Kidney glomerular epithelial cell (primary cell): ENCODE data around the gene ANTXR2.

ENCODE experiments used
- DNase-seq: peaks from one replicate; lab custom pipeline; 2025; lab: John Stamatoyannopoulos, UW

ANTXR2 gene

DNA sequence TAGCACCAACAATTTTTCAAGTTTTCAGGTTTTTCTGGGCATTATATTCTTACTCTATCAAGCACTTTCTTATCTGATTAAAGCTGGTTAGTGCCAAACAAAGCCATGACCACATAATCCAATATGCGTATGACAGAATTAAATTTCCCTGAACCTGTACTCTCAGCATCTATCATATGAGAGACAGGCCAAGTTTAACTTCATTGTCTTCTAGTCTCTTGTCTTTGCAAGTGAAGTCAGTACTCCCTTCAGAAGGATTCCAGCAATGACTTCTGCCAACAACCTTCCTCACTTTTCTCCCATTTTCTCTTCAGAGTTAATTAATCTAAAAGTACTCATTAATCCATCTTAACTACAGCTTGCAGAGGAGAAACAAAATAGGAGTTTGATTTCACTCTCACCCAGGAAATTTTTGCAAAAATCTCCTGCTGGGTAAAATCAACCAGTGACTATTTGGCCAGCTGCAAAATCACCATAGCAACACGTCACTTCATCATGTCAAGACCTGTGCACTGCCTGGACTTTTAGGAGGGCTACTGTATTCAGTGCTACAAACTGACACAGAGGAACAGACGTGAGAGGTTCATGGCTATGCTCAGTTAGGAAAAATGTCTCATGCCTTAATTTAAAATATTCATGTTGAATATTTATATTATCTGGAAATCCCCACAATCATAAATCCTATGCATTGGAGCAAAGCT is 208.4 kb downstream of the ANTXR2 start:
- no peak for DNase-seq

DNA sequence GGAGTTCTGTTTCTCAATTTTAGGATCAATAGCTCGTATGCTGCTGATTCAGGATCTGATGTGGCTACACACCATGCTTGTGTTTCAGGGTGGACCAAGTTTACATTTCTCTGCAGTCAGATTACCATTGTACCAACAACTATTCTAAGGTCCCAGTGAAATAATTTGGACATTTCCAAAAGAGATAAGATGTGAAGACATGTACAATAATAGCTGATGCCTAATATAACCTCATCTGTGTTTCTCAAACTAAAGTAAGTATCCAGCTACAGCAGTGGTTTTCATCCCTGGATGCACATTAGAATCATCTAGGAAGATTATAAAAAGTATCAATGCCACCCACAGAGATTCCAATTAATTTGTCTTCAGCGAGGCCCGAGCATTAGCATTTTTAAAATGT is 209.7 kb downstream of the ANTXR2 start:
- DNase-seq: no peak

DNA sequence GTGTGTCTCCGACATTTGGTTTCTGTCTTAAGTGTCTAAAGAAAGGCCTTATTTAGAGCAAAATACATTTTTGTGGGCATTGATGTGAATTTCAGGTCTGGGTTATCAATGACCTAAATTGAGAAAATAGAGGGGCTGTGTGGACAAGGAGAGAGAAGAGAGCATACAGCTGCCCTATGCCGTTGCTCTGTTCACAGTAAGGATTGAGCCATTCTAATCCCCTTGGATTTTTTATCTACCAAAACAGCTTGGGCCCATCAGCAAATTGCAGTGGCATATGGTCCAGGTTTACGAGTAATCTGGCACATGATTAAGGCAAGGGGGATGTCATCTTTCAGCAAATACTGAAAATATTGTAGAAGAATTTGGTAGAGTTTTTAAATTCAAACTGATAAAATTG is 210.2 kb downstream of the ANTXR2 start:
- DNase-seq: no peak

DNA sequence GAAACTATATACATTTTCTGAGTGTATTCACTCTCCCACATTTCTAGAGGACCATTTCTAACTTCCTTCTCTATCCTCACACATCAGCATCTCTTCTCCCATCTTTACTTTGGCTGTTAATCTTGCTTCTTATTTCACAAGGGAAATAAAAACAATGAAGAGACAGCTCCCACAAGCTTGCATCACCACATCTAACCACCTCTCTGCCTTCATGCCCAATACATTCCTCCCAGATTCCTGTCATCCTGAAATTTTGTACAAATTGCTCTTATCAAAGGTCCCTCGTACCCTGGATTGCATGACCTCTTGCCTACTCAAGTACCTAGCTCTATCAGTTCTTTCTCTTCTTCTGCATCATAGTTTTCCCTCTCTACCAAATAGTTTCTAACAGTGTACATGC is 215.2 kb downstream of the ANTXR2 start:
- DNase-seq: peak; percentile 1

DNA sequence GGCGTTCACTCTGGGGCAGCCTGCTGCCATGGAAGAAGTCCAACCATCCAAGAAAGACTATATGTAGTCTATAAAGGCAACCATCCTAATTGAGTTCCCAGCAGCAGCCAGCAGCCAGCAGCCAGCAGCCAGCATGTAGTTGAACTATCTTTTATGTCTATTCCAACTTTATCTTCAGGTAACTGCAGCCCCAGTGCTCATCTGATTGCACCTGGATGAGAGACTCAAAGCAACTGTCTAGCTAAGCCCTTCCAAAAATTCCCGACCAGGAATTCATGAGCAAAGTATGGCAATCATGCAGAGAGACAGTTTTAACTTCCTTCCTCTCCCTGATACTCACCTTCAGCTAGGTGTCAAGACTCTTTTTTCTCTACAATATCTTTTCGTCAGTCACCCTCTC is 216.8 kb downstream of the ANTXR2 start:
- DNase-seq: no peak

DNA sequence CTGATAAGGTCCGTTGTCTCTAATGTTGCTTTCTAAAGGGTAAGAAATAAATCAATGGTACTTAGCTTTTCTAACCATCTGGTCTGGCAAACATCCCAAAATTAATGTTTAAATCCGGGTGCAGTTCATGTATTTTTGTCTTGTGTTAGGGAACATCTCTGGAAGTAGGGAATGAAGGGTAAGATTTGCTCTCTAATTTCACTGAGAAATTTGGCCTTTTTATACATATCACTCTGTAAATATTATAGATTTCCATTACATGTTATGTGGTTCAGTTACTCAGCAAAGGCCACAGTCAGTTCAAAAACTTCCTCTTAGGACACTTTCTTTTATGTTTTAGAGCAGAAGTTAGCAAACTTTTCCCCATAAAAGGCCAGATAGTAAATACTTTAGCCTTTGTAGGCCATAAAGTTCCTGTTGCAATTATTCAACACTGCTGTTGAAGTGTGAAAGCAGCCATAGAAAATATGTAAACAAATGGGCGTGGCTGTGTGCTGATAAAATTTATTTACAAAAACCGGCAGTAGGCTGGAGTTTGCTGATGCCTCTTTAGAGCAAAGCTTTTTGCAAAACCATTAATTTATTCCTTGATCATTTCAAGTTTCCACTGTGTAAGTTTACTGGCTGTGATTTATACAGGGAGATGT is 218.1 kb downstream of the ANTXR2 start:
- DNase-seq: no peak

DNA sequence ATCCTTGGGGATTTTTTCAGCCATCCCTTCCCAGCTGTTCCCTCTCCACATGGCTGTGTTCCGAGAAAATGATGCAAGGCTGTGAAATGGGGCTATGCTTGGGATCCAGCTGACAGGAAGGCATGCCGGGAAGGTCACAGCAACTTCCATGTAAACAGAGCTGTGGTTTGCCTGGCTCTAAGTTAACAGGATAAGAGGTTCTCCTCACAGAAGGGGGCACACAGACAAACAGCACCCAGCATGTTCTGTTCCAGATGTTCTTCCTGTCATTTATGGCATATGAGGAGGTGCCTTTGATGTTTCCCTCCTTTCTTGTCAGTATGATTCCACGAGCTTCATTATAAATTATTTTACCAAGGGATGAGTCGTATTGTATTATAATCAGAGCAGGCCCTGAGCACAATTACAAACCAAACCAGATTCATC is 220.7 kb downstream of the ANTXR2 start:
- no peak for DNase-seq

DNA sequence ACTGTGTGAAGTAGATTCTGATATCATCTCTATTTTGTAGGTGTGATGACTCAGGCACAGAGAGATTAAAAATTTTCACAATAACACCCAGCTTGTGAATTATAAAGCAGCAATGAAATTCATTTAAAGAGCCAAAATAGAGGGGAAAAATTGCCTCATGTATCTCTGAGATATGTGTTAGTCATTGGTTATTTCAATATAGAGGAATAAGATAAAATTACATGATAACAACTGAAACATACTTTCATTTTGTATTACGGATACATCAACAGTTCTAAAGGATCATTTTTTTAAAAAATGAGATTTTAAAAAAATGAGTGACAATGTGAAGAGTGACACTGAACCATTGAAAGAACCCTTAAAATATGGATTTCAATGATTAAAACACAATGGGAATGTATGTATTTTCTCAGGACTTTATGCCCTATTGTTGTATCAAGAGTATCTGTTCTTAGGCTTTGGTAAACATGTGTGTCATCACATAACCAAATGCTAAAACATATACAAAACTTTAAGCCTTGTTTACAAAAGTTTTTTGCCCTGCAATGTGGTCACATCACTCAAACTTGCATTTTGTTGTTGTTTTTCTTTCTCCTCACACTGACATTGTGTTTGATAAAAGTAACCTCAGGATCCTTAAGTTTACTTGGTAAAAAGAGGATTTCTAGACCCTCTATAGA is 221.3 kb downstream of the ANTXR2 start:
- DNase-seq: no peak
